Kidney (tissue), 14 donors: ENCODE data around the gene BST1. TPM values are rescaled to one million over a fixed set of nuclear protein-coding genes. Genes with fewer than 3 reads are reported as not detected.

Experiments used
- DNase-seq, 5 donors: peaks; one replicate each; pipeline ENCODE4 v3.0.0-alpha.2; 2013 to 2020
- FAIRE-seq: peaks from 2 replicates; lab custom pipeline; 2012; peaks lifted over from hg19 to GRCh38; lab: Jason Lieb, UNC
- H3K27ac ChIP-seq, 2 donors: one replicate each; pipeline ENCODE4 v1.7.0; 2013; ENCODE audit warnings: low read depth in 2 of 2, low read length in 2 of 2, inconsistent platforms in 1 of 2
- H3K27me3 ChIP-seq: one replicate; pipeline ENCODE4 v1.7.1; 2013; ENCODE audit warnings: low read length, inconsistent platforms; ENCODE audit not compliant: control insufficient read depth, insufficient read depth
- H3K36me3 ChIP-seq, 3 donors: one replicate each; pipeline versions ENCODE4 v1.7.0 to v1.7.1; 2013; ENCODE audit warnings: low read length in 3 of 3, control low read depth in 1 of 3, inconsistent platforms in 1 of 3; ENCODE audit not compliant: insufficient read depth in 3 of 3, control insufficient read depth in 2 of 3
- H3K4me1 ChIP-seq, 3 donors: one replicate each; pipeline versions ENCODE4 v1.7.0 to v1.7.1; 2013; ENCODE audit warnings: low read length in 3 of 3, inconsistent platforms in 1 of 3, low read depth in 1 of 3; ENCODE audit not compliant: control insufficient read depth in 2 of 3, insufficient read depth in 2 of 3
- H3K4me3 ChIP-seq, 3 donors: one replicate each; pipeline versions ENCODE4 v1.7.0 to v1.8.1; 2013; ENCODE audit warnings: low read length in 3 of 3, control low read depth in 1 of 3, inconsistent platforms in 1 of 3
- H3K9ac ChIP-seq, 3 donors: one replicate each; pipeline versions ENCODE4 v1.7.0 to v1.7.1; 2013; ENCODE audit warnings: low read length in 3 of 3, control low read depth in 1 of 3, inconsistent platforms in 1 of 3
- H3K9me3 ChIP-seq, 3 donors: one replicate each; pipeline versions ENCODE4 v1.7.0 to v1.7.1; 2013; ENCODE audit warnings: low read length in 3 of 3, control low read depth in 1 of 3, inconsistent platforms in 1 of 3; ENCODE audit not compliant: control insufficient read depth in 2 of 3, insufficient read depth in 1 of 3
- intact Hi-C: fragments of 100-400 bp; cut with DNase I; formaldehyde crosslinking; loops from one replicate; pipeline ENCODE4 v1.11.1; 2022
- polyA plus RNA-seq: library from polyadenylated mRNA; stranded (reverse); fragments of 350-450 nt; fragmentation: Illumina TruSeq; extraction: RNeasy Lipid Tissue Mini Kit (QIAGEN cat#74804); gene quantifications from one replicate; pipeline ENCODE4 v1.2.3, GENCODE V29; 2014; ENCODE audit warnings: low read depth, low replicate concordance; ENCODE audit not compliant: insufficient read depth
- total RNA-seq: library from RNA; stranded (reverse); fragmentation: NEBNext Ultra II Directional; extraction: Animal tissue kit (Norgen Biotek cat#: 25700); gene quantifications from one replicate; pipeline ENCODE4 v1.2.1, GENCODE V29; 2021
- TF ChIP-seq, protein P1 (sequence below): IDR thresholded peaks from 3 replicates; pipeline ENCODE4 v1.5.1; 2012; ENCODE audit warnings: mild to moderate bottlenecking, moderate library complexity, borderline replicate concordance; ENCODE audit not compliant: insufficient read depth; ENCODE audit errors: extremely low read depth
- donor health status: control.
- donor health status: control.
- donor health status: control.
- donor health status: control.
- donor health status: control.
- donor health status: DM: yes; HTN: yes; CAD: no.
- donor health status: Normal renal cell carcinoma (clear cell type).

BST1 gene
- total and polyA plus RNA-seq, 2 donors from 2014 or later, result 5.3 to 19.0 TPM

DNA sequence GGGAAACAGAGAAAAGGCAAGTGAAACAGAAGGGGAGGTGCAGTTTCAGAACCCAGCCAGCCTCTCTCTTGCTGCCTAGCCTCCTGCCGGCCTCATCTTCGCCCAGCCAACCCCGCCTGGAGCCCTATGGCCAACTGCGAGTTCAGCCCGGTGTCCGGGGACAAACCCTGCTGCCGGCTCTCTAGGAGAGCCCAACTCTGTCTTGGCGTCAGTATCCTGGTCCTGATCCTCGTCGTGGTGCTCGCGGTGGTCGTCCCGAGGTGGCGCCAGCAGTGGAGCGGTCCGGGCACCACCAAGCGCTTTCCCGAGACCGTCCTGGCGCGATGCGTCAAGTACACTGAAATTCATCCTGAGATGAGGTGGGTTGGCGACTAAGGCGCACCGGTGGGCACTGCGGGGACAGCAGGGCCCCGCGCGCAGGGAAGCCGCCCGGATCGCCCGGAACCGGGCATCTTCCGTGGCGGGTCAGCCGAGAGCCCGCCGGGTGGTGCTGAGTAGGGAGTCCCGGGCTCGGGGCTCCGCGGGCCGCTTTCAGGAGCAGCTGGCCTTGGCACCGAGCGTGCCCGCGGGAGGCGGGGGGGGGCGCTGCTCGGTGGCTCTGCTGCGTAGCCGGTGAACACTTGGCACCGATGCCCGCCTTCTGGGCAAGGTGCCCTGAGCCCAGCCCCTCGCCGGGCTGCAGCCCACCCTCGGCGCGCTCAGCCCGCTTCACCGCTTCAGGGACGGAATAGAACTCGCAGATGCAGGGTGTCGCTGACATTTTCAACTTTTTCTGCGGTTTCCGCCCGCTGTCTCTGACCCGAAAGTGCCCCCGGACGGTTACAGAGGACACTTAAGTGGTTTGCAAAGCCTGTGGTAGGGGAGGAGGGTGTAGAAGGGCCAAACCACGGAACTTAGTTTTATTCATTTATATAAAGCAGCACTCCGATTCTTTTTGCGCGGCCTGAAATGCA is 75.7 kb downstream of the BST1 start, which contains the start of gene CD38:
Gene CD38 (plus strand): TSS at position 40 of the 953 bp plus-strand sequence. CDS start 87 bp downstream, at position 127.
- H3K9me3 ChIP-seq, result no peaks in the 10 kb centered on the region
- TF ChIP-seq, protein P1, sequence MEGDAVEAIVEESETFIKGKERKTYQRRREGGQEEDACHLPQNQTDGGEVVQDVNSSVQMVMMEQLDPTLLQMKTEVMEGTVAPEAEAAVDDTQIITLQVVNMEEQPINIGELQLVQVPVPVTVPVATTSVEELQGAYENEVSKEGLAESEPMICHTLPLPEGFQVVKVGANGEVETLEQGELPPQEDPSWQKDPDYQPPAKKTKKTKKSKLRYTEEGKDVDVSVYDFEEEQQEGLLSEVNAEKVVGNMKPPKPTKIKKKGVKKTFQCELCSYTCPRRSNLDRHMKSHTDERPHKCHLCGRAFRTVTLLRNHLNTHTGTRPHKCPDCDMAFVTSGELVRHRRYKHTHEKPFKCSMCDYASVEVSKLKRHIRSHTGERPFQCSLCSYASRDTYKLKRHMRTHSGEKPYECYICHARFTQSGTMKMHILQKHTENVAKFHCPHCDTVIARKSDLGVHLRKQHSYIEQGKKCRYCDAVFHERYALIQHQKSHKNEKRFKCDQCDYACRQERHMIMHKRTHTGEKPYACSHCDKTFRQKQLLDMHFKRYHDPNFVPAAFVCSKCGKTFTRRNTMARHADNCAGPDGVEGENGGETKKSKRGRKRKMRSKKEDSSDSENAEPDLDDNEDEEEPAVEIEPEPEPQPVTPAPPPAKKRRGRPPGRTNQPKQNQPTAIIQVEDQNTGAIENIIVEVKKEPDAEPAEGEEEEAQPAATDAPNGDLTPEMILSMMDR, result no peak
- FAIRE-seq, result no peak
- H3K27ac ChIP-seq, result peak within 1 kb of the TSS in 1 of 2 donors; percentile 41
- H3K27me3 ChIP-seq, result no peaks in the 10 kb centered on the region
- H3K4me1 ChIP-seq, result peaks cover 0 to 3% (median 3%) of the 10 kb centered on the region in 3 donors
- H3K4me3 ChIP-seq, result peak within 1 kb of the TSS; percentile 53 to 66 (median 66)
- no peaks in the 10 kb centered on the region for H3K36me3 ChIP-seq
- peak; percentile 19 to 79 (median 43) for DNase-seq
- intact Hi-C loops, result no loop called here
- H3K9ac ChIP-seq, result peak within 1 kb of the TSS in 2 of 3 donors; percentile 43 to 44

DNA sequence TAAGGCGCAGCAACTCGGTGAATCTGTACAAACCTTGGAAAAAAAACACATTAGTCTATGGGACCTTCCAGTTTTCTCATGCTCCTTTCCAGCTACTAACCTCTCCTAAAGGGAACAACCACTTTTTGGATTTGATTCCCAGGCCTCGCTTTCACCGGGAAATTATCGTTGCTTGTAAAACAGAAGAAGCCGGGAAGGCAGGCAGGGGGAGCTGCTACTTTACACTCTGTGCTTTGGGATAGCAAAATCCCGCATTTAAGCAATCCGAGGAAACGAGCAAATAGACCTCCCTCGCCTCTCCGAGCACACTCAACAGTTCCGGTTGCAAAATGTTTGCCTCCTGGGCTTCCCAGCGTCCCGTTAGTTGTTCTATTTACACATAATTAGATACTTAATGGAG is 76.4 kb downstream of the BST1 start:
- no peaks in the 10 kb centered on the region for H3K27me3 ChIP-seq
- no peak overlapping the region for H3K27ac ChIP-seq
- FAIRE-seq (no peak), DNase-seq (peak in 3 of 5 donors; percentile 48 to 83 (median 76))
- H3K36me3 ChIP-seq, result no peaks in the 10 kb centered on the region
- H3K9me3 ChIP-seq, result no peaks in the 10 kb centered on the region
- H3K4me3 ChIP-seq, result peak overlapping the region; percentile 53 to 66 (median 66)
- TF ChIP-seq, protein P1, result peak; percentile 16
- peaks cover 0 to 3% (median 3%) of the 10 kb centered on the region in 3 donors for H3K4me1 ChIP-seq
- H3K9ac ChIP-seq, result peak overlapping the region in 2 of 3 donors; percentile 16 to 43
- intact Hi-C loops, result no loop called here

- no peaks in the 10 kb centered on the region for H3K9me3 ChIP-seq
- intact Hi-C loops, result no loop called here
- DNase-seq (no peak), FAIRE-seq (no peak)
- no peaks in the 10 kb centered on the region for H3K36me3 ChIP-seq
- peaks cover 0 to 3% (median 3%) of the 10 kb centered on the region in 3 donors for H3K4me1 ChIP-seq
- H3K4me3 ChIP-seq, result peak overlapping the region; percentile 53 to 66 (median 66)
- TF ChIP-seq, protein P1, result no peak
- no peaks in the 10 kb centered on the region for H3K27me3 ChIP-seq
- no peak overlapping the region for H3K27ac ChIP-seq
- no peak overlapping the region for H3K9ac ChIP-seq
Observed at GRCh38 chr4:15779809-15780208, 76.9 kb downstream of the BST1 start.
